Activated gamma-delta T cell treated with anti-CD3 and anti-CD28 coated beads, Interleukin-2, amount 50 U/mL, for 16 hours (primary cell): ENCODE results near the gene QRSL1.
"Not testable (repeated sequence)": the region's sequence is repeated elsewhere in the genome, so short reads cannot be mapped to it uniquely, and the experiment has no call there.

ENCODE experiments used
- DNase-seq: peaks from one replicate; pipeline ENCODE4 v3.0.0-alpha.2; 2020; ENCODE audit warnings: low read depth

QRSL1 gene

DNA sequence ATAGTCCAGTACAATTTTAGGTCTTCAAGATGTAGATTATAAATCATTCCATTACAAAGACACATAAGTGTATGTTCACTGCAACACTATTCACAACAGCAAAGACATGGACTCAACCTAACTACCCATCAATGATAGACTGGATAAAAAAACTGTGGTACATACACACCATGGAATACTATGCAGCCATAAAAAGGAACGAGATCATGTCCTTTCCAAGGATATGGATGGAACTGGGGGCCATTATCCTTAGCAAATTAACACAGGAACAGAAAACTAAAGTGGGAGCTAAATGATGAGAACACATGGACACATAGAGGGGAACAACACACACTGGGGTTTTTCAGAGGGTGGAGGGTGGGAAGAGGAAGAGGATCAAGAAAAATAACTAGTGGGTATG is 6.3 kb upstream of the QRSL1 start:
- no peak for DNase-seq

DNA sequence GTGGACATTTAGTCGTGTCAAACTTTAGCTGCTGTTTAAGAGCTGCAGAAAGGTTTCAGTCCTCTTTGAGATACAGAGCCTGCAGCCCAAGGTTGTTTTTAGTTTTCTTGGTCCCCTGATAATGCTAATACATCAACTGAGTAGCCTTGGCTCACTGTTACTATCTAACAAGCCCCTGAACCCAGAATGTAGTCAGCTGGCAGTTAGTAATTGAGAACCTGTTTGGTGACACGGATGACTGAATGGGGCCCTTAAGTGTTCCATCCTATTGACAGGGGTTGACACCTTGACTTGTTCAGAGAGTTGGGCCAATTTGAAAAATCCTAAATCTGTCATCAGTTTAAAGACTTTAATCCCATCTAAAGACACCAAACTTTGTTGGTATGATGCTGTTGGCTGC is 2.9 kb upstream of the QRSL1 start:
- no peak for DNase-seq

DNA sequence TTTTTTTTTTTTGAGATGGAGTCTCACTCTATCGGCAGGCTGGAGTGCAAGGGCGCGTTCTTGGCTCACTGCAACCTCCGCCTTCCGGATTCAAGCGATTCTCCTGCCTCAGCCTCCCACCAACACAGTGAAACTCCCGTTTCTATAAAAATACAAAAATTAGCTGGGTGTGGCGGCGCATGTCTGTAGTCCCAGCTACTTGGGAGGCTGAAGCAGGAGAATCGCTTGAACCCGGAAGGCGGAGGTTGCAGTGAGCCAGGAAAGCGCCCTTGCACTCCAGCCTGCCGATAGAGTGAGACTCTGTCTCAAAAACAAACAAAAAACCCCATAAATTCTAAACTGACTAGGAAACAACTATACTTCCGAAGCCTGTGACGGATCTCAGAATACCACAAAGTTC is 1.6 kb upstream of the QRSL1 start:
- not testable (repeated sequence) for DNase-seq

DNA sequence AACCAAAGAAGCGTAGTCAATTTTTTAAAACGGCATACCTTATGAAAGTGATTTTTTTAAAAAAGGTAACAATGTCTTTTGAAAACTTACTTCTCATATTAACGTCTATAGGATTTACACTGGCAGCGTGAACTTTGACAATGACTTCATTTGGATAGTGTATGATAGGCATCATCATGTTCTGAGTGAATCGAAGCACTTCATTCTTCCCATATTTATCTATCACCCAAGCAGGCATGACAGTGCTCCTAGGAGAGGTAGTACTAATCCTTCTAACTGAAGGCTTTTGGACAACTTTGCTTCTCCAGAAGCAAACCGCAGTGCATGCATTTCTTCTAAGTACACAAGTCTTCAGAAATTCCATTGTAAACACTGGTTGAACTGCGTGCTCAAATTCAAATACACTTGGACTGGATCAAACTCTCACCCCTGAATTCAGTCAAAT is 698 bp upstream of the QRSL1 start:
- no peak for DNase-seq

DNA sequence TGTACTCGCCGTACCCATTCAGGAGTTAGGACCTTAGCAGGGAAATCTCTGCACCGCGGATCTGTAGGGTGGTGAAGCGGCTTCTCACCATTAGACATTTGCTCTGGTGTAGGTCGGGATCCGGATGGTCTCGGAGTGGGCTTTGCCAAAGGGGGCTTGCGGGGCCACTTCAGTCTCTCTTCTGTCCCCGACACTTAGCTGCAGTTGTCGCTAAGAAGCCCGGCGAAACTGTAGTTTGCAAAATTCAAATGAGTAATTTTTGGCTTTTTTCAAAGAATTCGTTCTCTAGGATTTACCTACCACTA is 433 bp downstream of the QRSL1 start:
- DNase-seq: no peak

DNA sequence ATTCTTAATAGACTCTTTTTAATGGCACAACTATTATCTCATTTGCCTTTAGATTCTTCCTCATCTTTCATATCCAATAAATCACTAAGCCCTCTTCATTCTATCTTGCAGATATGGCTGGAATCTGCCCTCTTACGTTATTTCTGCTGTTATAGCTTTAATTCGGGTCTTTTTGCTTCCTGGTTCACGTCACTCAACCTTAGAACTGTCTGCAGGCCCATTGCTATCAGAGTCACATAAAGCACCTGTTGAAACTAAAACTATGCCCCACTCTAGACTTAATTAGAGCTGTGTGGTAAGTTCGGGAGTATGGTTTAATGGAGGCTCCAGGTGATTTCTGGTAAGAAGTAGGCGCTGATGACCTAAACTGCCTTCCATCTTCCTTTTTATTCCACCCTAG is 988 bp downstream of the QRSL1 start:
- DNase-seq: no peak

DNA sequence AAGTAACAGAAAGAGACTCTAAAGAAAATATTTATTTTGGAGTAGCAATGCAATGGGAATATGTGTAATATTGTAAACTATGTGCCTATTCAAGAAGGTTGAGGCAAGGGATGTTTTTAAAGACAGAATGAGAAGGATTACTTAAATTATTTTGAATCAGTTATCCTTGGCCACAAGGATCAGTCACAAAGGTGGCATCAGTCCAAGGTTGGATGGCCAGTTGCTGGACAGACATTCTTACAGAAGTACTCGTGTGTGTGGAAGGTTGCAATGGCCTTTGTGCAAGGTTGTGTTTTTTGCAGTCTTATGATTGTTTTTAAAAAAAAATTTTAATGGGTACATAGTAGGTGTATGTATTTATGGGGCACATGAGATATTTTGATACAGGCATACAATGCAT is 2.0 kb downstream of the QRSL1 start:
- no peak for DNase-seq

DNA sequence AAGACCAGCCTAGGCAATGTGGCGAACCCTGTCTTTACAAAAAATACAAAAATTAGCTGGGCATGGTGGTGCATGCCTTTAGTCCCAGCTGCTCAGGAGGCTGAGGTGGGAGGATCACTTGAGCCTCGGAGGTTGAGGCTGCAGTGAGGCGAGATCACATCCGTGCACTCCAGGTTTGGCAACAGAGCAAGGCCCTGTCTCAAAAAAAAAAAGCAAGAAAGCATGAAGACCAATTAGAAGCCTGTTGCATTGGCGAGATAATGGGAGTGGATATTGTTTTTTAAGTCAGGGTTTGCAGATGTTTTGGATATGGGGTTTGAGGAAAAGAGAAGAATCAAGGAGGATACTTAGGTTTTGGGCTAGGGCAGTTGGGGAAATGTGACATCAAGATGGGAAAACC is 5.2 kb downstream of the QRSL1 start:
- no peak for DNase-seq

DNA sequence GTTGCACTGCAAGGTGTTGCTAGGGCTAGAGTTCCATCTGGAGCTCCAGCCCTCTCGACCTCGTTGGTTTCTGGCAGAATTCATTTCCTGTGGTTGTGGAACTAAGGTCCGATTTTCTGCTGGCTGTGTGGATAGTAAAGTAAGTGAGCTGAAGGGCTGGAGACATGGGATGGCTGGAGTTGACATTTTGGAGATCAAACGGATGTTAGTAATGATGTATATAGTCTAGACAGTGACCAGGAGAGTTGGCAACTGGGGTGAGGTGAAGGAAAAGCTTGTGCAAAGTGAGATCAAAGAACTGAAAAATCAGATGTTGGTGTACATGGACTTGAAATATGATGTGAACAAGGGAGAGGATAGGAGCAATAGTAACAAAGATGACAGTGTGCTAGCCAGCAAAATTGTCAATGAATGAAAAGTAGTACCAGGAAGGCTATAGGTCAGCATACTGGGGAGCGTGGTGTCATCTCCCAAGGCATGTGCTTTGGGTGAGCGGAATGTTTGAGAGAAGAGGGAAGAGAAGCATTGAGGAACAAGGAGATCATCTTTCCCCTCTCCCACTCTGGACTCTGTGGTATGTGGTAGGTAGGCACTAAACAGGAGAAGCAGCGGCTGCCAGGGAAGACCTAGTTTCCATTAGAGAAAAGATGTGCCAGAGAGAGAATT is 7.8 kb downstream of the QRSL1 start:
- no peak for DNase-seq

DNA sequence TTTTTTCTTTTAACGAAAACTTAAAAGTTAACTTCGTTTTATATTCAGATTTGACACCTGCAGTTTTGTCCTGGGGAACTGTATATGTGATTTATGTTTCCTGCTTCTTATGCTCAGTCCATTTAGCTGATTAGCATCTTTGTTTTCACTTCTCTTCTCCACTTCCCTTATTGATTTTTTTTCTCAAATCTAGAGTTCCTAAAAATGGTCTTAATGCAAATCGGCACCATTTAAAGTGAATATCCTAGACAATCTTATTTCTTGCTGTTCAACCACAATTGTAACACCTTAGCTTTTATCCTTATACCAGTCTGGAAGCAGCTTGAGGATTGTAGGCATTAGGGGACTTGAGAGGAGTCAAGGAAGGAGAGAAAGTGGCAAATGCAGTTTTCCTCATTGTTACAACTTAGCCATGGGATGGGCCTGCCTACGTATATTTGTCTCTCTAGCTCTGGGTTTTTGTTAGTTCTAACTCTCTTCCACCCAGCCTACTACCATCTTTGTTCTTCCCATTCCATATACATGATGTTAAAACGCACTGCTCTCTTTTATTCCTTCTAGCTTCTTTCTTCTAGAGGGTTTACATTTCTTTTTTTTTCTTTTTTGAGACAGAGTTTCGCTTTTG is 8.5 kb downstream of the QRSL1 start:
- no peak for DNase-seq

DNA sequence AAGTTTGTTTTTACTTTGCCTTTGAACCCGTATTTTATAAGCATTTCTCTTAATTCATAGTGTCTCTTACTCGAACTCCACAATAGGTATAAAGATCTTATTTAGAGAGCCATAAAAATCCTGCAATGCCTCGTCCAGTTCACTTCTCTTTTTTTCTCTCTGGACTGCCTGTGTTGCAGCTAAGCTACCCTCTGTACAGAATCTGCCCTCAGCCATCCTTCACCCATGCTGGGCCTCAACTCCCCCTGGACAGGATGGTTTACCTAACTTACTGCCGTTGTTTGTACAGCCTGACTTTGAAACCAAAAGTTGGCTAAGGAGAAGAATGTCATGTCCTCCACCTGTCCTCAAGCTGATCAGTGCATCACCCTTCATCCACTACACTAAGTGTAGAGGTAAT is 10.4 kb downstream of the QRSL1 start:
- no peak for DNase-seq

DNA sequence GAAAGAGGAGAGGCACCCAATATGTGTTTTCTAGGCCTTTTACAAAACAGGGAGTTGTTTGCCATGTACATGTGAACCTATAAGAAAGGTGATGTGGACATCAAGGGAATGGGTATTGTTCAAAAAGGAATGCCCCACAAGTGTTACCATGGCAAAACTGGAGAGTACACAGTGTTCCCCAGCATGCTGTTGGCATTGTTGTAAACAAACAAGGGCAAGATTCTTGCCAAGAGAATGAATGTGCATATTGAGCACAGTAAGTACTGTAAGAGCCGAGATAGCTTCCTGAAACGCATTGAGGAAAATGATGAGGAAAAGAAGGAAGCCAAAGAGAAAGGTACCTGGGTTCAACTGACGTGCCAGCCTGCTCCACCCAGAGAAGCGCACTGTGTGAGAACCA is 13.1 kb downstream of the QRSL1 start:
- DNase-seq: no peak

DNA sequence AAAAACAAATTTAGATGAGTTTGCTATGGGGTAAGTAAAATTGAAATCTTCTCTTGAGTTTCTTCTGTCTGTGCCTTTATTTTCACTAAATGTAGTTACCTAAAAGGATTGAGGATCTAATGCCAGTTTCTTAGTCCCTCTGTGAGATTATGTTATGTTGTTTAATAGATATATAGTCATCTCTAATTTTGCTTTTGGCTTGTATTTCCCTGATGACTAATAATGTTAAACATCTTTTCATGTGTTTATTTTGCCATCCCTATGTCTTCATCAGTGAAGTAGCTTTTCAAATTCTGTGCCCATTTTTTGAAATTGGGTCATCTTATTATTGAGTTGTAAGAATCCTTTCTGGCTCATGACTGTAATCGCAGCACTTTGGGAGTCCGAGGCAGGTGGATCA is 13.7 kb downstream of the QRSL1 start:
- DNase-seq: no peak

DNA sequence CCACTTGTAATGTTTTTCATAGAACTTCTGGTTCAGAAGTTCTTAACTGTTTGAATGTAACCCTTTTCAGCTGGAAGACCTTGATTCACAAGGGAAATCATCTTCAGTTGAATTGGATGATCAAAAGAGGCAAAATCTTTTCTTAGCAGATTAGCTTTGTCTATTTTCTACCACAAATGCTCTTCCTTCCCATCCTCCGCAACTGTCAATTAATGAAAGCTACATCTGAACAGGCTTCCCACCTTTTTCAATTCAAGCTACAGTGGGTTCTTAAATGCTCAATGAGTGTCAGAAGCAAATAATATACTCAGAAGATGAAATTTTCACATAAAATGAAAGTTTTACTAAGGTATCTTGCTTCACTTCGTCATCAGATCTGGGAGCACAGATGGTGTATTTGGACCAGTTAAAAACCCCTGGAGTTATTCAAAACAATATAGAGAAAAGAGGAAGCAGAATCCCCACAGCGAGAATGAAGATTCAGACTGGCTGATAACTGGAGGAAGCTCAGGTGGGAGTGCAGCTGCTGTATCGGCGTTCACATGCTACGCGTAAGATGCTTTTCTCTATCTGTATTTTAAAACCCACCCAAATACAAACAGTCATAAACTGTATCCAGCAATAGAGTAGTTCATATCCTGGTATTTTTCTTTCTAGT is 19.4 kb downstream of the QRSL1 start:
- DNase-seq: no peak

DNA sequence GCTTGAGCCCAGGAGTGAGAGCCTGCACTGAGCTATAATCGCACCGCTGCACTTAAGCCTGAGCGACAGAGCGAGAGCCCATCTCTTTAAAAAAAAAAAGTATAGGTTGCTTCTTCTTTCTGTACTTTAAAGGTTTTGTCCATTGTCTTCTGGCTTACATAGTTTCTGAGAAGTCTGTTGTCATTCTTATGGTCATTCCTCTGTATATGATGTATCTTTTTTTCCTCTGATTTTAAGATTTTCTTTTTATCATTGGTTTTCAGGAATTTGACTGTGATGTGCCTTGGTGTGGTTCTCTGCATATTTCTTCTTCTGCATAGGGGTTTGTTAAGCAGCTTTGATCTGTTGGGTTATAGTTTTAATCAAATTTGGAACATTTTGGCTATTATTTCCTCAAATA is 29.1 kb downstream of the QRSL1 start:
- DNase-seq: no peak

DNA sequence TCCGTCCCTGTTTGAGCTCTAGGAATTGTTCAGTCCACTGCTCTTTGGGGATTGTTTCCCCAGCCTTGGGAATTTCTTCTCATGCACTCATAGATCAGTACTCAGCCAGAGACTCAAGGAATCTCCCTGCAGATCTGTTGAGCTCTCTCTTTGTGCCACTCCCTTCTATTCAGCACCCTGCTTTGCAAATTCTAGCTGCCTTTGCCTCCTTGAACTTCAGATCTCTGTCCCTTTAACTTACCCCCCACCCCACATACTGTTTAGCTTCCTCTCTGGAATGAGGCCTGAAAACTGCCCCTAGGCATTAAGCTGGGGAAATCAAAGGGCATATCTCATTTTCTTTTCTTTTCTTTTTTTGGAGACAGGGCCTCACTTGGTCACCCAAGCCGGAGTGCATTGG is 30.5 kb downstream of the QRSL1 start:
- no peak for DNase-seq

DNA sequence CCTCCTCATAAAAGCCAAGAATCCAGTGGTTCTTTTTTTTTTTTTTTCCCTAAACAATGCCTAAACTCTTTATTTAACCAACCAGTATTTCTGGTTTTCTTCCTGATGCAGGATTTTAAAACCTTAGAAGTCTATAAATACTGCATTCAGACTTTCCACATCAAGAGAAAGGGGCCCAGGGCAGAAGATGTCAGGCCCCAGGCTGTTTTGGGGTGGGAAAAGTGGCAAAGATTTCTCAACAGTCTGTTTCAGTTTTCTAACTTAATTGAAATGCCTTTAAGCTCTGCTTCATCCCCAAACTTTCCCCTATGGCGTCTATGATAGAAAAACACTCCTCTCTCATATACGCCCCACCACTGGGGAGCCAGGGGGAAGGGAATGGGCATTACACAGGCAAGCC is 33.1 kb downstream of the QRSL1 start:
- DNase-seq: no peak

DNA sequence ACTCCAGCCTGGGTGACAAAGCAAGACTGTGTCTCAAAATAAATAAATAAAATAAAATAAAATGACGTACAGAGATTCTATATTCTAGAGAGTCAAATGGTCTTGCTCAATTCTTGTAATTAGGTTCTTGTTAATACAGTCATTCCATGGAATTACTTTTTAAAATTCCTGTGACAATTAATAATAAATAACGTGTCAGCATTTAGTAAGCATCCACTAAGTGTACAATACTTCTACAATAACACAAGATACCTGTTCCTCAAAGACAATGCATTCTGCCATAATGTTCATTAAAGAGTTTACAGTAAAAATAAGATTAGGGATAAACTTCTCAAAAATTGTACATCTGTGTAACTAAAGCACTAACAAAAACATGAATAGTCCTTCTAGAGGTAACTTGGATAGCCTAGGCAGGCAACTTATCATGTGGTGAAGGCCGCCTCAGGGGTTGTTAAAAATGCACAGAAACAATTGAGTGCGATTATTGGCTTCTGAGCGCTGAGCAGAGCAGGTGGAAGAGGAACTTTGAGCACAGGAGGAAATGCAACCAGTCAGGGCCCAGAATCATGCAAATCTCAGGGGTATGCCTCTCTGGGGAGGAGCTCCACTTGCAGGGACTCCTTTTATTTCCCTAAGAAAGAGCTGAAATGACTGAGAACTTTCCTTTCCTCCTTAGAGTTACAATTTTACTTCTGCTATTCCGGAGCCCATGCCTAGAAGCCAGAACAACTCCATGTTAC is 37.1 kb downstream of the QRSL1 start:
- DNase-seq: no peak

DNA sequence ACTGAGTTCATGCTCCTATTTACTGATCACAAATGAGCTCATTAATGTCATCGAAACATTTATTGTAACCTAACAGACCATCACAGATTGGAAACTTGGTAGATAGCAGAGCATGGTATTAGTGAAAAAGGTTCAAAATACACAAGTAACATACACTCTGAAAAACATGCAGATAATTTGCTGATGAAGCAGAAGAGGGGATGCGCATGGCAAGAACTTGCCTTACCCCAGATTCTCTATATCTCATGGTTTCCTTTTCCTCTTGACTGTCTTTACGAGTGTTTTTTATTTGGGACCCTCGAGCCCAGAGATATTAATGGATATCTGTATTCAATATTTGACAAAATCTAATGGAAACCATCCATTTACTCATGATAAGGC is 37.6 kb downstream of the QRSL1 start:
- no peak for DNase-seq

DNA sequence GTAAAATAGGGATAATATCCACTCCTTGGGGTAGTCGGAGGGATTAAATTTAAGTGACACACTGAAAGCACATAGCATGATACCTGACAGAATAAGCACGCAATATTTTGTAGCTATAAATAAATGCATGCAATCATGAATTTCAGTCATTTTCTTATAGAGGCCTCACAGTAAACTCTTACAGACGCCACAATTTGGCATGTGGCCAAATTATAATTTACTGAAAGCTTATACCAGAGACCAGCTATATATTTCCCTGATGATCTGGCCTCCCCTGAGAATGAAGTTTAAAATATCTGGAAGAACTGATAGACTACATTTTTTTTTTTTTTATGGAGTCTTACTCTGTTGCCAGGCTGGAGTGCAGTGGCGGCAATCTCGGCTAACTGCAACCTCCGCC is 40.9 kb downstream of the QRSL1 start:
- no peak for DNase-seq

DNA sequence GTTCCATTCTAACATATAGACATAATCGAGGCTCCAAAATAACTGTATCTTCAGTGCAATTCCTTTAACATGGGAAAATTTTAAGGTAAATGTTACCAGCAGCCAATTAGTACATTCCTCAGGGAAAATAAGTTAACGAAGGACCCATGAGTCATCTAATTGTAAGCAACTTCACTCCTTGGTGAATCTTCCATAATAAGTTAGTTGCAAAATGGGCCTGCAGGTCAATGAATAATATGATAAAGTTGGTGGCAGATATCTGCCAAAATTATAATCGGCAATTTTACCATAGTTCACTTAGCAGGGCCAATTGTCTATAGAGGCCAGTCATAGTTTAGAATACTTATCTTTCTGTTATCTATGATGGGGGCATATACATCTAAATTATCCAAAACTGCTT is 42.3 kb downstream of the QRSL1 start:
- DNase-seq: no peak

DNA sequence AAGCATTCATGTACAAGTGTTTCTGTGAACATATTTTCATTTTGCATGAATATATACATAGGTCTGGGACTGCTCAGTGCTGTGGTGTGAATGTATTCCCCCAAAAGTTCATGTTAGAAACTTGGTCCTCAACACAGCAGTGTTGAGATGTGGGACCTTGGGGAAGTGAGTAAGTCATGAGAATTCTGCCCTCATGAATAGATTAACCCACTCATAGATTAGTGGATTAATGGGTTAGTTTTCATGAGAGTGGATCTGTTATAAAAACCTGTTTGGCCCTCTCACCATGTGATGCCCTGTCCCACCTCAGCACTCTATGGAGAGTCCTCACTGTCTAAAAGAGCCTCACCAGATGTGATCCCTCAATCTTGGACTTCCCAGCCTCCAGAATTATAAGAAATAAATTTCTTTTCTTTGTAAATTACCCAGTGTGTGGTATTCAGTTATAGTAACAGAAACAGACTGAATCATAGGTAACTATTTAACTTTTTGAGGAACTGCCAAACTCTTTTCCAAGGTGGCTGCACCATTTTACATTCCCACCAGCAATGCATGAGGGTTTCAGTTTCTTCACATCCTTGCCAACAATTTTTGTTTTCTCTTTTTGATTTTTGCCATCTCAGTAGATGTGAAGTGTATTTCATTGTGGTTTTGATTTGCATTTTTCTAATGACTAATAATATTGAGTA is 45.3 kb downstream of the QRSL1 start:
- DNase-seq: no peak

DNA sequence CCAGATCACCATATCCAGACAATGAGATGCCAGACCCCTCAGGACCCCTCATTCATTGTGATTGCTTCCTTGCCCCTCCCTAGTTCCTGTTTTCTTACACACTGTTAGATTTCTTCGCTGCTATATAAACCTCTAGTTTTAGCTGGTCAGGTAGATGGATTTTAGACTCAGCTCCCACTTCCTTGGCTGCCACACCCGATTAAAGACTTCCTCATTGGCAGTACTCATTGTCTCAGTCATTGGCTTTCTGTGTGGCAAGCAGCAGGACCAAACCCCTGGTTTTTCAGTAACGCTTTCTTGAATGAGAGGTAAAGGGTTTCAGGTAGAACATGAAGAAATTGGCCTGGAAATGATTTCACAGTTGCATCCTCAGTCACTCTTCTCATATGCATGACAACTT is 47.9 kb downstream of the QRSL1 start:
- DNase-seq: no peak
